ENCODE measurements around the gene PCDHA10. TPM values are rescaled to one million over a fixed set of nuclear protein-coding genes. Genes with fewer than 3 reads are reported as not detected.
"Not testable (repeated sequence)": the region's sequence is repeated elsewhere in the genome, so short reads cannot be mapped to it uniquely, and the experiment has no call there.

PCDHA10 gene
- total and polyA plus RNA-seq, 2 of the 13 experiments (the other 11 are each of a cell fraction or from before 2014, with no cell fraction given) = 0.01 to 0.02 TPM

- WGBS (ENCODE audit: low lambda C conversion rate) = 65% methylated on average over 45 of the region's 47 CpGs
- ChIA-PET CTCF (ENCODE audit: low intra/inter-chr PET ratio, low total read pairs) (no interaction called here), POLR2A (no interaction called here)
- TF ChIP-seq SMYD3 (CRISPR knock-in tag; IDR thresholded peaks at IDR 0.05) (no peak), ZNF343 (CRISPR knock-in tag; IDR thresholded peaks at IDR 0.05) (no peak), HOXA7 (CRISPR knock-in tag; IDR thresholded peaks at IDR 0.05) (no peak), ISL2 (CRISPR knock-in tag; IDR thresholded peaks at IDR 0.05) (no peak)
- intact Hi-C loops (cut with micrococcal nuclease; ENCODE audit: unreplicated experiment) (no loop called here), in situ Hi-C loops (cut with HindIII; ENCODE audit: extremely low pct_ligation_motif_present, low pct_unique_long_range_greater_than_20kb) (no loop called here)
- H3K79me2 ChIP-seq (ENCODE audit: insufficient read depth, low read length) = no peaks in the 10 kb centered on the region
- ATAC-seq (no peak), DNase-seq (ENCODE audit: low spot score) (no peak), FAIRE-seq (no peak)
- H3K27me3 ChIP-seq (ENCODE audit: control insufficient read depth in 1 of 2, insufficient read depth in 2 of 2, low read length in 2 of 2) = no peaks in the 10 kb centered on the region
- H3K9ac ChIP-seq (ENCODE audit: insufficient read depth, low read depth, low read length) = no peak within 1 kb of the TSS
- H4K20me1 ChIP-seq (ENCODE audit: insufficient read depth, low read length) = no peaks in the 10 kb centered on the region
- H3K36me3 ChIP-seq (replicated peaks in 1 of 2; ENCODE audit: control insufficient read depth in 1 of 2, insufficient read depth in 2 of 2, low read length in 2 of 2) = no peaks in the 10 kb centered on the region
- no peaks in the 10 kb centered on the region for H3K9me3 ChIP-seq (ENCODE audit: low read length)
- no peak within 1 kb of the TSS for H3K4me2 ChIP-seq (ENCODE audit: low read depth, low read length)
- BruUV-seq (replicated peaks) = no TSS peak
- no peak within 1 kb of the TSS for H2AFZ ChIP-seq (ENCODE audit: low read length)
- no peaks in the 10 kb centered on the region for H3K4me1 ChIP-seq (ENCODE audit: insufficient read depth, low read length)
- H3K4me3 ChIP-seq (replicated peaks in 1 of 3; ENCODE audit: insufficient read depth in 1 of 3, low read depth in 2 of 3, low read length in 3 of 3) = no peak within 1 kb of the TSS
- H3K27ac ChIP-seq (ENCODE audit: extremely low read length, insufficient read depth, low read length) = no peak within 1 kb of the TSS
Observed at GRCh38 chr5:140875085-140876065, 19.7 kb downstream of the PCDHA10 start, which contains the start of gene PCDHA12. Gene PCDHA12, plus strand, starts transcription at chr5:140875308. Its CDS starts 165 bp downstream, at chr5:140875473.

GRCh38 chr5:140876541-140877261, 21.0 kb downstream of the PCDHA10 start:
- H4K20me1 ChIP-seq (ENCODE audit: insufficient read depth, low read length); H2AFZ ChIP-seq (ENCODE audit: low read length); CTCF ChIA-PET (ENCODE audit: low intra/inter-chr PET ratio, low total read pairs); H3K27ac ChIP-seq (ENCODE audit: extremely low read length, insufficient read depth, low read length); ATAC-seq; H3K9ac ChIP-seq (ENCODE audit: insufficient read depth, low read depth, low read length); H3K27me3 ChIP-seq (ENCODE audit: control insufficient read depth in 1 of 2, insufficient read depth in 2 of 2, low read length in 2 of 2); H3K79me2 ChIP-seq (ENCODE audit: insufficient read depth, low read length); H3K4me1 ChIP-seq (ENCODE audit: insufficient read depth, low read length); H3K36me3 ChIP-seq (replicated peaks in 1 of 2; ENCODE audit: control insufficient read depth in 1 of 2, insufficient read depth in 2 of 2, low read length in 2 of 2); intact Hi-C loops (cut with micrococcal nuclease; ENCODE audit: unreplicated experiment); DNase-seq (ENCODE audit: low spot score); H3K9me3 ChIP-seq (ENCODE audit: low read length); in situ Hi-C loops (cut with HindIII; ENCODE audit: extremely low pct_ligation_motif_present, low pct_unique_long_range_greater_than_20kb); H3K4me2 ChIP-seq (ENCODE audit: low read depth, low read length); BruUV-seq (replicated peaks); H3K4me3 ChIP-seq (replicated peaks in 1 of 3; ENCODE audit: insufficient read depth in 1 of 3, low read depth in 2 of 3, low read length in 3 of 3); POLR2A ChIA-PET; FAIRE-seq: not testable (repeated sequence)
- TF ChIP-seq DNMT1 (CRISPR knock-in tag; IDR thresholded peaks at IDR 0.05) = 0 out of 2 replicates have a peak, but pooled peaks have one; percentile 16
- 90% methylated on average over 80 of the region's 80 CpGs for WGBS (ENCODE audit: low lambda C conversion rate)
